GM19452 (cell line): Measurements from ENCODE around the gene PGM5.

Experiments
- ATAC-seq: cut with Tn5 transposase; IDR thresholded peaks from one replicate; pipeline ENCODE4 v1.9.1; 2021; ENCODE audit not compliant: unreplicated experiment

PGM5 gene

GRCh38 chr9:68532131-68532530, 175.7 kb downstream of the PGM5 start:
- ATAC-seq: no peak

DNA sequence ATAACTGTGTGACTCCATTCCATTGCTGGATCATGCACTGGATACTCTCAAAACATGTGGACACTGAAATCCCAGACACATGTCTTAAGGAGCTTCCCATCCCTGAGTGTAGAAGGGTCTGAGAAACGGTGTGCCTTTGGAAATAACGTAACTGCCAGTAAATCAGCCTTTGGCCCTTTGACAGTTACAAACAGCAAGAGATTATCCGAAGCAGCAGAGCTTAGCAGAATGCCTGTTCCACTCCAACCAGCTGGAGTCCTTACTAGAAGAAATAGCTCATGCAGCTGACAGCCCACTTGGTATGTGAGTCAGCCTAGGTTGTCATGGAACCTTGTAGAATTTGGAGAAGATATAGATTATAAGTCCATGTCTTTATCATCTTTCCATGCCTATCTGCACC, 177.3 kb downstream of the PGM5 start:
- ATAC-seq: no peak

GRCh38 chr9:68536876-68537615, 180.6 kb downstream of the PGM5 start:
- ATAC-seq: no peak

DNA sequence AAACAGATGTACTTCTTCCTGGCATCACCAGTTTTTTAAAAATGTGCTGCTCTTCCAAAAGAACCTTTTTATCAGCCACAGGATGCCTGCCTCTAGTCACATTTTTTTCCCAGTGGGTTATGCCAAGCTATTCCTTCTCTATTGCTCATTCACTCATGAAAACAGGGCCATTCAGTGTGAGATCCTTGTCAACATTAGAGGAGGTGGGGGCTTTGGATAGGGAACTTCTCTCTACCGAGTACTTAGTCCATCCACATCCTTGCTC, 181.1 kb downstream of the PGM5 start:
- no peak for ATAC-seq

GRCh38 chr9:68538200-68538599, 181.8 kb downstream of the PGM5 start:
- no peak for ATAC-seq

DNA sequence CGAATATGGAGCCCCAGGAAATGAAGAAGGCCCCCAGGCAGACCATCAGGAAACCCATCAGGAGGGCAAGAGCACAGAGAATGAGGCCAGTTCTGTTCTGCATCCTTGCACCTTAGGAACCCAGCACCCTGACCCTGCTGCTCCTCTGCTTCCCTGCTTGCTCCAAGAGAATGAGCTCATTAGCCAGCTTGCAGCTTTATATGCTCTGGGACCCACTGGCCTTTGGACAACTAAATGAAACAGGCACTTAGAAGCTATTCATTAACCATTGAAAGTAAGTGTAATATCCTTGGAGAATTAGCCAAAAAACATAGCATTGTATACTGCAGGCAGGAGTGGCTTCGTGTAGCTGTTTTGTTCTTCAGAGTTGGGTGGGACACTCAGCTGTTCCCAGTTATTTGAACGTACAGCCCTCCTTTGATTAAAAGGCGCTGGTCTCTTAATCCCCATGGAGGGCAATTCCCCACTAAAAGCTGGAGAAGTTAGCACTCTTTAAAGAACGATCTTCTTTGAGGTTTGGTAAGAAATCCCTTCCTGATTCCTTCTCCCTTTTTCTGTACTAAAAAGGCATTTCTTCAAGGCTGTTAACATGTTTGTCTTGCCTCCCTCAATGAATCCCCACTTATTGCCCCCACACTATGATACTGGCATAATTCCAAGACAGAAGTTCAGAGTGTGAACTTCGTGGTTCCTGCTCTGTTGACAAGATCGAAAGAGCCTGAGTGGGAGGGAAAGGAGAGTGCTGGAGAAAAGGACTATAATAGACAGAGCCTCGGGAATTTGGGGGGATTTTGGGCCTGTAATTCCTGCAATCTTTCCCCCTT, 184.5 kb downstream of the PGM5 start, which contains the start of gene TMEM252:
Gene TMEM252 (minus strand): TSS at position 172 of the 824 bp plus-strand sequence. CDS start 69 bp downstream, at position 103.
- ATAC-seq: no peak

GRCh38 chr9:68541568-68541967, 185.2 kb downstream of the PGM5 start:
- ATAC-seq: no peak

DNA sequence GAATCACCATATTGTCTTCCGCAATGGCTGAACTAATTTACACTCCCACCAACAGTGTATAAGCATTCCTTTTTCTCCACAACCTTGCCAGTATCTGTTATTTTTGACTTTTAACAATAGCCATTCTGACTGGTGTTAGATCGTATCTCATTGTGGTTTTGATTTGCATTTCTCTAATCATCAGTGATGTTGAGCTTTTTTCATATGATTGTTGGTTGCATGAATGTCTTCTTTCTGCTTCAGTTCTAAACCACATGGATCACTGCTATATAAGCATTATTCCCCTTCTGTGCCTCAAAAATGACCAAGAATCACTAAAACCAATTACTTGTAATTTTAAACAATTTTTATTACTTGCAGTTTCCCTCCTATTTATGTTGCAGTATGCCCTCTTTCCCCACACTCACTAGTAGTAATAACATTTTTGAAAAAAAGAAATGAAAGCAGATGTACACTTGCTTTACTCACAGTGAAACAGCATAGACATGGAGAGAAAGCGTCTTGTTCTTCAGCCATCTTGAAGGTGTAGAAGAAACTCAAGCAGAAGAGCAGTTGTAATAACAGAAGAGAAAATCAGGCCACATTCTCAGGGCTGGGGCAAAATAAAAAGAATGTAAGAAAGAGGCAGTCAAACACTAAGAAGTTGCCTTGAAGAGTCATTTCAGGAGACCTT, 188.8 kb downstream of the PGM5 start:
- peak; percentile 36 for ATAC-seq

DNA sequence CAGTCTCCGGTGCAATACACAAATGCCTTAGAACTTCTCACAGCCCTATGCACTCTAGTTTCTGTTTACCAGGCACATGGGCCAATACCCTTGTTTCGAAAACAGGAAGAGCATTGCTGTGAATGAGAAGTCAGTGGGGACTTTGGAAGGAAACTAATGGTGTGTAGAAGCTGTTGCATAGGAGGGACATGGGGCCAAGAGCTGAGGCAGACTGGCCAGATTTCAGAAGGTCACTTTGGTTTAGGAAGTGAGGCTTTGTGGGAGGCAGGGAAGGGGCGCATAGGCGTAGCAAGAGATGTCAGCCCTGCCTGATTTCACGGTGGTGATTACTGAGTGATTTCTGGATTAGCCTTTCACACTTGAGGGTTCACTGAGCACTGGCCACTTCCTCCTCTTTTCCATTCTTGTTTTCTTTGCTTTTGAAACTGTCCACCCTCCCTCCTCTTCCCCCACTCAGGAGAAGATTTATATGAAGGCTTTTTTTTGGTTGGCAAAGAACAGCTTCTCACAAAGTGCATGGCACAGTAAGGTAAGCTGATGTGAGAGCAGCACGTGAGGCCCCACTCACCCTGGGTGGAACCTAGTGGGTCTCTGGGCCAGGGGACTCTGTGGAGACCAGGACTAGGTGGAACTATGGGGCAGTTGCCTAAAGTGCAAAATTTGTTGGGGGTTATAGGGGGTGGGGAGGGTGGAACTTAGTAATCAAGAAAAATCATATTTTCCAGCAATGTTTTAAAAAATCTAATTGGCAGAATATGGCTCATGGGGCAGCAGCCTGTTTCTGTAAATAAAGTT, 190.4 kb downstream of the PGM5 start:
- ATAC-seq: peak; percentile 88

- no peak for ATAC-seq
Measured at GRCh38 chr9:68547417-68547816, 191.0 kb downstream of the PGM5 start.

DNA sequence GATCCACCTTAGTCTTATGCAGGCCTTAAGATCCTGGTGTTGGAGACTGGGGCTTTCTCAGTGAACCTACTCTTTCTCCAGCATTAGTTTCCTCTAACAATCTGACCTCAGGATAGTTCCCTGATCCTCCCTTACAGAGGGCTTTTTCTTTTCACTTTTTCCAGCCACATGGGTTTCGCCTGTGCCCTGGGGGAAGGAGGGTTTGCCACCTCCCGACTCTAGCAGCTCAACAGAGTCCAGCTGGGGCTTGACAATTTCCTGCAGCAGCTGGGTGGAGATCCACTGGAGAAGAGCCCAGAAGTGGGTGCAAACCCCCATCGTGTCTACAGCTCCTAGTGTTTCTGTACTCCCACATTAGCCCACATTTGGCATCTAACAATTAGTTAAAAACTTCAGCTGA, 191.8 kb downstream of the PGM5 start:
- no peak for ATAC-seq

- no peak for ATAC-seq
Measured at GRCh38 chr9:68551191-68551590, 194.8 kb downstream of the PGM5 start.

- ATAC-seq: no peak
Measured at GRCh38 chr9:68552700-68553476, 196.5 kb downstream of the PGM5 start.

GRCh38 chr9:68555437-68556150, 199.2 kb downstream of the PGM5 start:
- no peak for ATAC-seq

- ATAC-seq: no peak
Measured at GRCh38 chr9:68558545-68558944, 202.1 kb downstream of the PGM5 start.

DNA sequence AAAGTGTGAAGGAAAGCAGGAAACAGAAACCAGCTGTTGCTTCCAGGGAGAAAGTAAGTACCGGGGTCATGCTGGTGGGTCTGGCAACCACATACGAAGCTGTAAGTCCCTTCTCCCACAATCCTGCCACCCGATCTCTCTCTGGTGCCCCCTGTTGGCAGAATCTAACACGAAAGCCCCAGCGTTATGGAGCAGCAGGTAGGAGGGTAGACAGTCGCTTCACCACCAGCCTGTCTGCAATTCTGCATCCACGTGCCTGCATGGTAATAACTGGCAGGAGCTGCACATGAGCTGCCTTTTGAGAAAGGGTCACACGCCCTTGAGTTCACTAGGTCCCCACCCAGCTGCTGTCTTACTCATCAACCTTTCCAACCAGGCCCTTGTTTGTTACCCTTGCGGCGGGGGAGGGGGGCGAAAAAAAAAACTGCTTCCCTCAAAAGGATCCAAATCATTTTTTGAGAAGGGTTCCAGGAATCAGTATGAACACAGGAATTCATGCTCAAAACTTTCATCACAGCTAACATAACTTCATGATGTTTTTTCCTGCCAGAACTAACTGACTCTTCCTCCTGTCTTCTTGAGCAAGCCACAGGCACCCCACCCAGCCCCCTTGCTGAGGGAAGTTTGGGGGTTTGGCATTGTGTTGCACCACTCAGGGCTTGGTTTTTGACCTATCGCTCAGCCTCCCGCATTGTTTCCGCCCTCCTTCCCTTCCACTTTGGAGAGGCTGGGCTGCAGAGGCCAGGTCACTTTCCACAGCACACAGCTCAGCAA, 203.8 kb downstream of the PGM5 start:
- ATAC-seq: no peak

GRCh38 chr9:68562461-68562860, 206.1 kb downstream of the PGM5 start:
- no peak for ATAC-seq

GRCh38 chr9:68567565-68567964, 211.2 kb downstream of the PGM5 start:
- no peak for ATAC-seq

DNA sequence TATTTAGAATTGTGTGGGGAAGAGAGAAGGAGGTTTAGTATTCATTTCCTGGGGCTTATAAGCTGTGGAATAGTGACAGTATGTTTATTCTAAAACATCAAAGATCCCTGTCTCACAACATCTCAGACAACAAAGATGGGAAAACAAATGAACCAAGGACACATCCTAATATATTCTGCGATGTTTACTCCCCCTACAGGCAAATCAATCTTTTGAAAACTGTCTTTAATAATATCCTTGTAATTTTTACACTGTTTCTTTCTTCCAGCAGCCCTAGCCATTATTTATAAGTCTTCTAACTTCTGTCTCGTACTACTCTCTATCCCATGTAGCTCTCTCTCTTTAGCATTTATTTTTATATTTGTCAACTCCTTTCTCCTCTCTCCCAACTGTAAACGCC, 217.7 kb downstream of the PGM5 start:
- no peak for ATAC-seq
